Measurements from ENCODE around the gene ICAM5.
"Not testable (repeated sequence)": the region's sequence is repeated elsewhere in the genome, so short reads cannot be mapped to it uniquely, and the experiment has no call there.

ICAM5 gene, protein sequence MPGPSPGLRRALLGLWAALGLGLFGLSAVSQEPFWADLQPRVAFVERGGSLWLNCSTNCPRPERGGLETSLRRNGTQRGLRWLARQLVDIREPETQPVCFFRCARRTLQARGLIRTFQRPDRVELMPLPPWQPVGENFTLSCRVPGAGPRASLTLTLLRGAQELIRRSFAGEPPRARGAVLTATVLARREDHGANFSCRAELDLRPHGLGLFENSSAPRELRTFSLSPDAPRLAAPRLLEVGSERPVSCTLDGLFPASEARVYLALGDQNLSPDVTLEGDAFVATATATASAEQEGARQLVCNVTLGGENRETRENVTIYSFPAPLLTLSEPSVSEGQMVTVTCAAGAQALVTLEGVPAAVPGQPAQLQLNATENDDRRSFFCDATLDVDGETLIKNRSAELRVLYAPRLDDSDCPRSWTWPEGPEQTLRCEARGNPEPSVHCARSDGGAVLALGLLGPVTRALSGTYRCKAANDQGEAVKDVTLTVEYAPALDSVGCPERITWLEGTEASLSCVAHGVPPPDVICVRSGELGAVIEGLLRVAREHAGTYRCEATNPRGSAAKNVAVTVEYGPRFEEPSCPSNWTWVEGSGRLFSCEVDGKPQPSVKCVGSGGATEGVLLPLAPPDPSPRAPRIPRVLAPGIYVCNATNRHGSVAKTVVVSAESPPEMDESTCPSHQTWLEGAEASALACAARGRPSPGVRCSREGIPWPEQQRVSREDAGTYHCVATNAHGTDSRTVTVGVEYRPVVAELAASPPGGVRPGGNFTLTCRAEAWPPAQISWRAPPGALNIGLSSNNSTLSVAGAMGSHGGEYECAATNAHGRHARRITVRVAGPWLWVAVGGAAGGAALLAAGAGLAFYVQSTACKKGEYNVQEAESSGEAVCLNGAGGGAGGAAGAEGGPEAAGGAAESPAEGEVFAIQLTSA

GRCh38 chr19:10289836-10290356, at the start of gene ICAM5:
Gene ICAM5, plus strand, starts transcription at chr19:10289952. Its CDS starts 92 bp downstream, at chr19:10290044.
- no peak for DNase-seq (ENCODE audit: low read depth)
- H3K4me3 ChIP-seq (ENCODE audit: low read length), result peak within 1 kb of the TSS; percentile 36
- TF ChIP-seq, protein P1, sequence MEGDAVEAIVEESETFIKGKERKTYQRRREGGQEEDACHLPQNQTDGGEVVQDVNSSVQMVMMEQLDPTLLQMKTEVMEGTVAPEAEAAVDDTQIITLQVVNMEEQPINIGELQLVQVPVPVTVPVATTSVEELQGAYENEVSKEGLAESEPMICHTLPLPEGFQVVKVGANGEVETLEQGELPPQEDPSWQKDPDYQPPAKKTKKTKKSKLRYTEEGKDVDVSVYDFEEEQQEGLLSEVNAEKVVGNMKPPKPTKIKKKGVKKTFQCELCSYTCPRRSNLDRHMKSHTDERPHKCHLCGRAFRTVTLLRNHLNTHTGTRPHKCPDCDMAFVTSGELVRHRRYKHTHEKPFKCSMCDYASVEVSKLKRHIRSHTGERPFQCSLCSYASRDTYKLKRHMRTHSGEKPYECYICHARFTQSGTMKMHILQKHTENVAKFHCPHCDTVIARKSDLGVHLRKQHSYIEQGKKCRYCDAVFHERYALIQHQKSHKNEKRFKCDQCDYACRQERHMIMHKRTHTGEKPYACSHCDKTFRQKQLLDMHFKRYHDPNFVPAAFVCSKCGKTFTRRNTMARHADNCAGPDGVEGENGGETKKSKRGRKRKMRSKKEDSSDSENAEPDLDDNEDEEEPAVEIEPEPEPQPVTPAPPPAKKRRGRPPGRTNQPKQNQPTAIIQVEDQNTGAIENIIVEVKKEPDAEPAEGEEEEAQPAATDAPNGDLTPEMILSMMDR (conservative IDR thresholded peaks at IDR 0.05; ENCODE audit: low read depth, low read length), result no peak

GRCh38 chr19:10241826-10242449, 47.8 kb upstream of the ICAM5 start:
- not testable (repeated sequence) for DNase-seq (ENCODE audit: low read depth); H3K4me3 ChIP-seq (ENCODE audit: low read length)

DNA sequence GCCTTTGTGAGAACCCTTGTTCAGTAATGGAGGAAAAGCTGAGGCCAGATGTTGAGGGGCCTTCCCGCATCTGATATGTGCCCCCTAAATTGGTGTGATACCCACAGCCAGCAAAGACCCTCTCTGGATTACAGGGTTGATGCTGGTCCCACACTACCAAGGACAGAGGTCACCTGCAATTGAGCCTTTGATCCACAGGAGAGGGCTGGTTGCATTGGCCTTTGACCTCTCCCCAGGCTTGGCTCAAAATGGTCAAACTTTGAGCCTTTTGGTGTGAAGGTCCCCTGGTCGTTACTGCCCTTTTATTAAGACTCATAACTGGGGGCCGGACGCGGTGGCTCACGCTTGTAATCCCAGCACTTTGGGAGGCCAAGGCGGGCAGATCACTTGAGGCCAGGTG, 46.1 kb upstream of the ICAM5 start:
- TF ChIP-seq, protein P1 (conservative IDR thresholded peaks at IDR 0.05; ENCODE audit: low read depth, low read length), result no peak
- DNase-seq (ENCODE audit: low read depth), result no peak
- H3K4me3 ChIP-seq (ENCODE audit: low read length), result no peak overlapping the region

DNA sequence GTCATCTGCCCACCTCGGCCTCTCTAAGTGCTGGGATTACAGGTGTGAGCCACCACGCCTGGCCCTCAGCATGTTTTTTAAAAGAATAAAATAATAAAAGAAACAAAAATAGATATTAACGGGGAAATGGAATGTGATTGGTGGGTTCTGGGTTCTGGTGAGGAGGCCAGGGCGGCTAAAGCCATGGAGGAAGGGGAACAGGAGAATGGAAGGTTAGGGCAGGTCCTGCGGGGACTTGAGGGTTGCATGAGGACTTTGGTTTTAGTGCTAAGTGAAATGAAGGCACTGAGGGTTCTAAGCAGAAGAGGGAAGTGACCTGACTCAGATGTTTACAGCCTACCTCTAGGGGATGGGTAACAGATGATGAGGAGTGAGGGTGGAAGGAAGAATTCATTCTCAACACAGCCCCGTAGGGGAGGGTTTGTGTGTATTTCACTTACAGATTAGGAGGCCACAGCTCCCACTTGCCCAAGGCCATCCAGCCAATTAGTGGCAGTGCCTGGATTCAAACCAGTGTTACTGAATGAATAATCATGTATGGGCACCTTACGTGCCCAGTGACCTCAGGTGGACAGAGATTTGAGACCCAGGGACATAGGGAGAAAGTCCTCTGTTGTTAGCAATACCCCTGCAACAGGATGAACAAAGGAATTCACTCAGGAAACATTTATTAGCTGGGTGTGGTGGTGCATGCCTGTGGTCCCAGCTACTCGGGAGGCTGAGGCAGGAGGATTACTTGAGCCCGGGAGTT, 44.4 kb upstream of the ICAM5 start:
- no peak for DNase-seq (ENCODE audit: low read depth)
- TF ChIP-seq, protein P1 (conservative IDR thresholded peaks at IDR 0.05; ENCODE audit: low read depth, low read length), result no peak
- H3K4me3 ChIP-seq (ENCODE audit: low read length), result no peak overlapping the region

DNA sequence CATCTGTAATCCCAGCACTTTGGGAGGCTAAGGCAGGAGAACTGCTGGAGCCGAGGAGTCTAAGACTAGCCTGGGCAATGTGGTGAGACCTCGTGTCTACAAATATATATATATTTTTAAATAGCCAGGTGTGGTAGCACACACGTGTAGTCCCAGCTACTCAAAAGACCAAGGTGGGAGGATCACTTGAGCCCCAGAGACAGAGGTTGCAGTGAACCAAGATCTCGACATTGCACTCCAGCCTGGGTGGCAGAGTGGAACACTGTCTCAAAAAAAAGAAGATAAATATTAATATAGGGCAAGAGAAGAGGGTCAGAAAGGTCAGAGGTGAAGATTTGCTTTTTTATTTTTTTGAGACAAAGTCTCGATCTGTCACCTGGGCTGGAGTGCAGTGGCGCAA, 43.2 kb upstream of the ICAM5 start:
- H3K4me3 ChIP-seq (ENCODE audit: low read length), result no peak overlapping the region
- no peak for DNase-seq (ENCODE audit: low read depth)
- TF ChIP-seq, protein P1 (conservative IDR thresholded peaks at IDR 0.05; ENCODE audit: low read depth, low read length), result no peak

GRCh38 chr19:10251792-10252694, 37.7 kb upstream of the ICAM5 start, which contains the start of gene MRPL4:
Gene MRPL4, plus strand, starts transcription at chr19:10252214. Its CDS starts 40 bp downstream, at chr19:10252254.
- peak within 1 kb of the TSS; percentile 82 for H3K4me3 ChIP-seq (ENCODE audit: low read length)
- peak; percentile 96 for DNase-seq (ENCODE audit: low read depth)
- TF ChIP-seq, protein P1 (conservative IDR thresholded peaks at IDR 0.05; ENCODE audit: low read depth, low read length), result no peak

Data from retinal pigment epithelial cell (primary cell).